ENCODE measurements around the gene FCRL6.

DNA sequence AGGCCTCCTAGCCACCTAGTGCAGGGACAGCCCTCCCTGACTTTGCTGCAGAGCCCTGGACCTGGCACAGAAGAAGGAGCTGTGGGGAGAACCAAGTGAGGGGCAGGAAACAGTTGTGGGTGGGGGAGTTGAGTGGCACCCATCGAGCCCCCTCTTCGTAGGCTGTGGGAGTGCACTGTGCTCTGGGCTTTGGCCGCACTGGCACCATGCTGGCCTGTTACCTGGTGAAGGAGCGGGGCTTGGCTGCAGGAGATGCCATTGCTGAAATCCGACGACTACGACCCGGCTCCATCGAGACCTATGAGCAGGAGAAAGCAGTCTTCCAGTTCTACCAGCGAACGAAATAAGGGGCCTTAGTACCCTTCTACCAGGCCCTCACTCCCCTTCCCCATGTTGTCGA, 20.2 kb upstream of the FCRL6 start:
- no peak for TF ChIP-seq TCF7L2 (IDR thresholded peaks at IDR 0.05; ENCODE audit: low read depth, low read length)
- TF ChIP-seq, protein P1, sequence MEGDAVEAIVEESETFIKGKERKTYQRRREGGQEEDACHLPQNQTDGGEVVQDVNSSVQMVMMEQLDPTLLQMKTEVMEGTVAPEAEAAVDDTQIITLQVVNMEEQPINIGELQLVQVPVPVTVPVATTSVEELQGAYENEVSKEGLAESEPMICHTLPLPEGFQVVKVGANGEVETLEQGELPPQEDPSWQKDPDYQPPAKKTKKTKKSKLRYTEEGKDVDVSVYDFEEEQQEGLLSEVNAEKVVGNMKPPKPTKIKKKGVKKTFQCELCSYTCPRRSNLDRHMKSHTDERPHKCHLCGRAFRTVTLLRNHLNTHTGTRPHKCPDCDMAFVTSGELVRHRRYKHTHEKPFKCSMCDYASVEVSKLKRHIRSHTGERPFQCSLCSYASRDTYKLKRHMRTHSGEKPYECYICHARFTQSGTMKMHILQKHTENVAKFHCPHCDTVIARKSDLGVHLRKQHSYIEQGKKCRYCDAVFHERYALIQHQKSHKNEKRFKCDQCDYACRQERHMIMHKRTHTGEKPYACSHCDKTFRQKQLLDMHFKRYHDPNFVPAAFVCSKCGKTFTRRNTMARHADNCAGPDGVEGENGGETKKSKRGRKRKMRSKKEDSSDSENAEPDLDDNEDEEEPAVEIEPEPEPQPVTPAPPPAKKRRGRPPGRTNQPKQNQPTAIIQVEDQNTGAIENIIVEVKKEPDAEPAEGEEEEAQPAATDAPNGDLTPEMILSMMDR (IDR thresholded peaks at IDR 0.05), result no peak
- TF ChIP-seq, protein P2, sequence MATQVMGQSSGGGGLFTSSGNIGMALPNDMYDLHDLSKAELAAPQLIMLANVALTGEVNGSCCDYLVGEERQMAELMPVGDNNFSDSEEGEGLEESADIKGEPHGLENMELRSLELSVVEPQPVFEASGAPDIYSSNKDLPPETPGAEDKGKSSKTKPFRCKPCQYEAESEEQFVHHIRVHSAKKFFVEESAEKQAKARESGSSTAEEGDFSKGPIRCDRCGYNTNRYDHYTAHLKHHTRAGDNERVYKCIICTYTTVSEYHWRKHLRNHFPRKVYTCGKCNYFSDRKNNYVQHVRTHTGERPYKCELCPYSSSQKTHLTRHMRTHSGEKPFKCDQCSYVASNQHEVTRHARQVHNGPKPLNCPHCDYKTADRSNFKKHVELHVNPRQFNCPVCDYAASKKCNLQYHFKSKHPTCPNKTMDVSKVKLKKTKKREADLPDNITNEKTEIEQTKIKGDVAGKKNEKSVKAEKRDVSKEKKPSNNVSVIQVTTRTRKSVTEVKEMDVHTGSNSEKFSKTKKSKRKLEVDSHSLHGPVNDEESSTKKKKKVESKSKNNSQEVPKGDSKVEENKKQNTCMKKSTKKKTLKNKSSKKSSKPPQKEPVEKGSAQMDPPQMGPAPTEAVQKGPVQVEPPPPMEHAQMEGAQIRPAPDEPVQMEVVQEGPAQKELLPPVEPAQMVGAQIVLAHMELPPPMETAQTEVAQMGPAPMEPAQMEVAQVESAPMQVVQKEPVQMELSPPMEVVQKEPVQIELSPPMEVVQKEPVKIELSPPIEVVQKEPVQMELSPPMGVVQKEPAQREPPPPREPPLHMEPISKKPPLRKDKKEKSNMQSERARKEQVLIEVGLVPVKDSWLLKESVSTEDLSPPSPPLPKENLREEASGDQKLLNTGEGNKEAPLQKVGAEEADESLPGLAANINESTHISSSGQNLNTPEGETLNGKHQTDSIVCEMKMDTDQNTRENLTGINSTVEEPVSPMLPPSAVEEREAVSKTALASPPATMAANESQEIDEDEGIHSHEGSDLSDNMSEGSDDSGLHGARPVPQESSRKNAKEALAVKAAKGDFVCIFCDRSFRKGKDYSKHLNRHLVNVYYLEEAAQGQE (IDR thresholded peaks at IDR 0.05; ENCODE audit: insufficient read depth in 1 of 2, low read depth in 2 of 2, low read length in 1 of 2), result no peak
